ENCODE data around the gene IGFBP2.

GRCh38 chr2:216698293-216698692 is 65.1 kb downstream of the IGFBP2 start:
- TF ChIP-seq CTCF (IDR thresholded peaks at IDR 0.05; ENCODE audit: insufficient read depth, low read length, poor library complexity, severe bottlenecking), result no peak
- TF ChIP-seq EZH2phosphoT487 (conservative IDR thresholded peaks at IDR 0.05; ENCODE audit: low read length), result no peak
